ENCODE results near the gene ROCK2.

GRCh38 chr2:11278219-11278618 lies 66.2 kb downstream of the ROCK2 start:
- TF ChIP-seq CTCF (IDR thresholded peaks at IDR 0.05), result no peak
- no peak for TF ChIP-seq POLR2A (IDR thresholded peaks at IDR 0.05)
